ENCODE results near the gene CNN2.

The CNN2 gene

GRCh38 chr19:1013218-1013617, 13.2 kb upstream of the CNN2 start:
- ChIA-PET CTCF (no interaction called here), POLR2A (no interaction called here)
- DNase-seq (ENCODE audit: extremely low spot score): no peak
- TF ChIP-seq SP1 (IDR thresholded peaks at IDR 0.05) (no peak), ZNF384 (IDR thresholded peaks at IDR 0.05) (no peak), CTBP1 (IDR thresholded peaks at IDR 0.05; ENCODE audit: borderline replicate concordance) (no peak), ARNT (IDR thresholded peaks at IDR 0.05) (no peak), PKNOX1 (IDR thresholded peaks at IDR 0.05) (no peak), HDGF (IDR thresholded peaks at IDR 0.05; ENCODE audit: borderline replicate concordance) (no peak), LEF1 (IDR thresholded peaks at IDR 0.05; ENCODE audit: borderline replicate concordance) (no peak)

- TF ChIP-seq L3MBTL2 (conservative IDR thresholded peaks at IDR 0.05): no peak
- no peak for TF ChIP-seq ELF4 (IDR thresholded peaks at IDR 0.05)
- no peak for TF ChIP-seq ZNF384 (IDR thresholded peaks at IDR 0.05)
- TF ChIP-seq SP1 (IDR thresholded peaks at IDR 0.05): no peak
- no peak for TF ChIP-seq NFRKB (IDR thresholded peaks at IDR 0.05)
- TF ChIP-seq FOXA1 (IDR thresholded peaks at IDR 0.05): no peak
- DNase-seq (ENCODE audit: extremely low spot score): no peak
- CTCF ChIA-PET: no interaction called here
- POLR2A ChIA-PET: interaction anchor here (1.2 kb wide), 1 partner anchor 30 kb away, joined by 5 read pairs; no protein-coding TSS in a partner anchor
These were observed 12.0 kb upstream of the CNN2 start for GRCh38 chr19:1014161-1015060.

- ChIA-PET POLR2A (interaction anchor here (1.2 to 1.3 kb wide), 2 partner anchors 11 to 31 kb away, joined by 3 to 5 read pairs; partner anchors contain the start of gene CNN2), CTCF (no interaction called here)
- DNase-seq (ENCODE audit: extremely low spot score): no peak
- no peak for TF ChIP-seq PKNOX1 (IDR thresholded peaks at IDR 0.05)
- TF ChIP-seq FOXM1 (IDR thresholded peaks at IDR 0.05; ENCODE audit: borderline replicate concordance): no peak
- TF ChIP-seq SUZ12 (IDR thresholded peaks at IDR 0.05): no peak
- TF ChIP-seq FOXA1 (IDR thresholded peaks at IDR 0.05): no peak
- TF ChIP-seq FOXK2 (IDR thresholded peaks at IDR 0.05): no peak
- TF ChIP-seq HDGF (IDR thresholded peaks at IDR 0.05; ENCODE audit: borderline replicate concordance): no peak
- no peak for TF ChIP-seq L3MBTL2 (conservative IDR thresholded peaks at IDR 0.05)
- TF ChIP-seq SP1 (IDR thresholded peaks at IDR 0.05): no peak
- TF ChIP-seq ARNT (IDR thresholded peaks at IDR 0.05): no peak
- no peak for TF ChIP-seq BHLHE40 (IDR thresholded peaks at IDR 0.05; ENCODE audit: borderline replicate concordance)
- TF ChIP-seq ZNF384 (IDR thresholded peaks at IDR 0.05): no peak
- TF ChIP-seq CTBP1 (IDR thresholded peaks at IDR 0.05; ENCODE audit: borderline replicate concordance): no peak
- TF ChIP-seq NFRKB (IDR thresholded peaks at IDR 0.05): no peak
- TF ChIP-seq TARDBP (IDR thresholded peaks at IDR 0.05): no peak
- no peak for TF ChIP-seq ELF4 (IDR thresholded peaks at IDR 0.05)
These were observed 11.2 kb upstream of the CNN2 start for GRCh38 chr19:1015061-1015781.

- ChIA-PET CTCF (interaction anchor here (0.6 kb wide), 1 partner anchor 226 kb away, joined by 3 read pairs; no protein-coding TSS in a partner anchor), POLR2A (interaction anchor here (1.2 to 1.3 kb wide), 2 partner anchors 10 to 31 kb away, joined by 3 to 5 read pairs; partner anchors contain the start of gene CNN2)
- no peak for TF ChIP-seq HDGF (IDR thresholded peaks at IDR 0.05; ENCODE audit: borderline replicate concordance)
- no peak for TF ChIP-seq FOXK2 (IDR thresholded peaks at IDR 0.05)
- TF ChIP-seq SP1 (IDR thresholded peaks at IDR 0.05): no peak
- no peak for DNase-seq (ENCODE audit: extremely low spot score)
These were observed 10.4 kb upstream of the CNN2 start for GRCh38 chr19:1015782-1016646.

GRCh38 chr19:1016647-1017114, 9.7 kb upstream of the CNN2 start:
- CTCF ChIA-PET: interaction anchor here (0.6 kb wide), 1 partner anchor 227 kb away, joined by 3 read pairs; no protein-coding TSS in a partner anchor
- POLR2A ChIA-PET: interaction anchor here (1.3 kb wide), 1 partner anchor 10 kb away, joined by 3 read pairs; the partner anchor contains the start of gene CNN2
- no peak for TF ChIP-seq ELF4 (IDR thresholded peaks at IDR 0.05)
- TF ChIP-seq TARDBP (IDR thresholded peaks at IDR 0.05): no peak
- no peak for TF ChIP-seq L3MBTL2 (conservative IDR thresholded peaks at IDR 0.05)
- TF ChIP-seq ARNT (IDR thresholded peaks at IDR 0.05): no peak
- TF ChIP-seq NFRKB (IDR thresholded peaks at IDR 0.05): no peak
- no peak for TF ChIP-seq SP1 (IDR thresholded peaks at IDR 0.05)
- DNase-seq (ENCODE audit: extremely low spot score): no peak
